K562 (cell line): Measurements from ENCODE around the gene FAM187B. TPM values are rescaled to one million over a fixed set of nuclear protein-coding genes. Genes with fewer than 3 reads are reported as not detected.

Experiments used
- FOSL1 ChIP-seq: fragments of 200-800 bp; sonication (Bioruptor generic); conservative IDR thresholded peaks from 2 replicates; pipeline ENCODE4 v1.6.1; 2016; ENCODE audit warnings: missing genetic modification characterization, missing compliant biosample characterization
- HLTF ChIP-seq: fragments of 450-650 bp; IDR thresholded peaks from 2 replicates; pipeline ENCODE4 v1.6.1; 2016
- HMG20A ChIP-seq: fragments of 450-650 bp; formaldehyde crosslinking; conservative IDR thresholded peaks from 2 replicates; pipeline ENCODE4 v1.4.0; 2020; ENCODE audit warnings: mild to moderate bottlenecking, mixed read lengths
- MEIS2 ChIP-seq: fragments of 450-650 bp; IDR thresholded peaks from 2 replicates; pipeline ENCODE4 v1.6.1; 2014; ENCODE audit warnings: mild to moderate bottlenecking; ENCODE audit not compliant: partially characterized antibody
- POLR2A ChIP-seq: fragments of 450-650 bp; conservative IDR thresholded peaks from 2 replicates; pipeline ENCODE4 v1.6.1; 2016
- polyA plus RNA-seq, 8 experiments: library from polyadenylated mRNA; depleted of rRNA in 4 of 8; stranded (reverse) in 5 of 8; unstranded in 3 of 8; fragments of >200 nt; fragmentation: Nextera tagmentation in 2 of 8; fragmentation: Illumina TruSeq in 1 of 8; extraction: Ambion mirVana in 2 of 8; extraction: Trizol in 1 of 8; gene quantifications; 2 replicates each; pipeline versions ENCODE4 v1.2.1 to v1.2.3, GENCODE V29; 2011 to 2014; ENCODE audit warnings: inconsistent platforms in 1 of 8, missing spikeins in 1 of 8
- total RNA-seq, 7 experiments: library from RNA; depleted of rRNA in 6 of 7; stranded (reverse); fragments of >200 nt in 6 of 7; fragmentation: Illumina TruSeq in 2 of 7; extraction: Trizol in 2 of 7; gene quantifications; 2 replicates each; pipeline versions ENCODE4 v1.2.1 to v1.2.3, GENCODE V29; 2011 to 2021; ENCODE audit warnings: low replicate concordance in 1 of 7
- TF ChIP-seq, protein P1 (sequence below): fragments of 200-400 bp; formaldehyde crosslinking; IDR thresholded peaks from 2 replicates; pipeline ENCODE4 v1.6.1; 2017; ENCODE audit warnings: mild to moderate bottlenecking, low read depth, low read length, moderate library complexity
- TF ChIP-seq, protein P2 (sequence below), 2 experiments: fragments of 450-650 bp; IDR thresholded peaks; 2 replicates each; pipeline ENCODE4 v1.6.1; 2016
- TF ChIP-seq, protein P3 (sequence below): fragments of 450-650 bp; IDR thresholded peaks from 2 replicates; pipeline ENCODE4 v1.6.1; 2016; ENCODE audit warnings: mild to moderate bottlenecking, moderate library complexity
- TF ChIP-seq, protein P4 (sequence below): sonication (generic); formaldehyde crosslinking; IDR thresholded peaks from 2 replicates; pipeline ENCODE4 v1.8.1; 2023; ENCODE audit warnings: mild to moderate bottlenecking, missing genetic modification reagents

Gene FAM187B
- total and polyA plus RNA-seq, 9 of the 15 experiments (the other 6 are each of a cell fraction or from before 2014, with no cell fraction given) = 0.04 to 0.09 TPM; not detected in 7

DNA sequence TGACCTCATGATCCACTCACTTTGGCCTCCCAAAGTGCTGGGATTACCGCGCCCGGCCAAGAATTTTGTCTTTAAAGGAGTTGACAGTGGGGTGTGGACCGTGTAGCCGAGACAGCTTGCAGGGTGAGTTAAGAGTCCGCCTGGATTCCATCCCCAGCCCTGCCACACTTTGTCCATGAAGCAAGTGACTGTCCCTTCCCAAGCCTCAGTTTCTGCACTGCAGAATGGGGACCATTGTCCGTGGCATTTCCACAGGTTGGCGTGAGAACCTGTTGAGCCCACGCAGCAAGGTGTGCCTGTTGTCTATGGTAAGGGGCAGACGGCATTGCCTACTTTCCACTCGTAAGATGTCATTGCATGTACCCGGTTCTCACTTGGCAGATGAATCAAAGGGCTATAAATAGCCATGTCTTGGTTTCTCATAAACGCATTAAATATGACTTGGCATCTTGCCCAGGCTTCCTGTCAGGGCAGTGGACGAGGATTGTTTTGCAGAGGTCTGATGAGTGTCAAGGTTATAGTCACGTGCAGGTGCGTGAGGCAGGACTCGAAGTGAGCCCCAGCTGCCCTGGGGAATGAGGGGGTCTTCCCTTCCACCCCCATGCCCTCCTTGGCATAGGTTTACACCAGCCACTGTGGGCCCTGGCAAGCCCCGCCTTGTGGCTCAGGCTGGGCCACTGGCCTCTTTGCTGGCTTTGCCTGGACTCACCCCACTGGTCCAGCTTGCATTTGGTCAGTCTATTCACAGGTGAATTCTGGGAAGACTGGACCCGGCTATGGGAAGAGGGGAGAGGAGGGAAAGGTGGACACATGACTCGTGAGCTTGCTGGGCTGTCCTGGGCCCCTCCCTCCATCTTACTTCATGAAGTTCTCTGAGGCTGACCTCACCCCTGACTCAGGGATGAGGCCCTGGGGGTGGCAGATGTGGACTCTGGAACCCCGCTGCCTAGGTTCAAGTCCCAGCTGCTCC, 14.6 kb downstream of the FAM187B start (continued):
- no peak for TF ChIP-seq HLTF
- TF ChIP-seq, protein P1, sequence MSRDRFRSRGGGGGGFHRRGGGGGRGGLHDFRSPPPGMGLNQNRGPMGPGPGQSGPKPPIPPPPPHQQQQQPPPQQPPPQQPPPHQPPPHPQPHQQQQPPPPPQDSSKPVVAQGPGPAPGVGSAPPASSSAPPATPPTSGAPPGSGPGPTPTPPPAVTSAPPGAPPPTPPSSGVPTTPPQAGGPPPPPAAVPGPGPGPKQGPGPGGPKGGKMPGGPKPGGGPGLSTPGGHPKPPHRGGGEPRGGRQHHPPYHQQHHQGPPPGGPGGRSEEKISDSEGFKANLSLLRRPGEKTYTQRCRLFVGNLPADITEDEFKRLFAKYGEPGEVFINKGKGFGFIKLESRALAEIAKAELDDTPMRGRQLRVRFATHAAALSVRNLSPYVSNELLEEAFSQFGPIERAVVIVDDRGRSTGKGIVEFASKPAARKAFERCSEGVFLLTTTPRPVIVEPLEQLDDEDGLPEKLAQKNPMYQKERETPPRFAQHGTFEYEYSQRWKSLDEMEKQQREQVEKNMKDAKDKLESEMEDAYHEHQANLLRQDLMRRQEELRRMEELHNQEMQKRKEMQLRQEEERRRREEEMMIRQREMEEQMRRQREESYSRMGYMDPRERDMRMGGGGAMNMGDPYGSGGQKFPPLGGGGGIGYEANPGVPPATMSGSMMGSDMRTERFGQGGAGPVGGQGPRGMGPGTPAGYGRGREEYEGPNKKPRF = no peak
- TF ChIP-seq, protein P2, sequence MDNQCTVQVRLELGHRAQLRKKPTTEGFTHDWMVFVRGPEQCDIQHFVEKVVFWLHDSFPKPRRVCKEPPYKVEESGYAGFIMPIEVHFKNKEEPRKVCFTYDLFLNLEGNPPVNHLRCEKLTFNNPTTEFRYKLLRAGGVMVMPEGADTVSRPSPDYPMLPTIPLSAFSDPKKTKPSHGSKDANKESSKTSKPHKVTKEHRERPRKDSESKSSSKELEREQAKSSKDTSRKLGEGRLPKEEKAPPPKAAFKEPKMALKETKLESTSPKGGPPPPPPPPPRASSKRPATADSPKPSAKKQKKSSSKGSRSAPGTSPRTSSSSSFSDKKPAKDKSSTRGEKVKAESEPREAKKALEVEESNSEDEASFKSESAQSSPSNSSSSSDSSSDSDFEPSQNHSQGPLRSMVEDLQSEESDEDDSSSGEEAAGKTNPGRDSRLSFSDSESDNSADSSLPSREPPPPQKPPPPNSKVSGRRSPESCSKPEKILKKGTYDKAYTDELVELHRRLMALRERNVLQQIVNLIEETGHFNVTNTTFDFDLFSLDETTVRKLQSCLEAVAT (IDR thresholded peaks at IDR 0.05) = no peak
- peak; percentile 37 for TF ChIP-seq MEIS2
- TF ChIP-seq, protein P3, sequence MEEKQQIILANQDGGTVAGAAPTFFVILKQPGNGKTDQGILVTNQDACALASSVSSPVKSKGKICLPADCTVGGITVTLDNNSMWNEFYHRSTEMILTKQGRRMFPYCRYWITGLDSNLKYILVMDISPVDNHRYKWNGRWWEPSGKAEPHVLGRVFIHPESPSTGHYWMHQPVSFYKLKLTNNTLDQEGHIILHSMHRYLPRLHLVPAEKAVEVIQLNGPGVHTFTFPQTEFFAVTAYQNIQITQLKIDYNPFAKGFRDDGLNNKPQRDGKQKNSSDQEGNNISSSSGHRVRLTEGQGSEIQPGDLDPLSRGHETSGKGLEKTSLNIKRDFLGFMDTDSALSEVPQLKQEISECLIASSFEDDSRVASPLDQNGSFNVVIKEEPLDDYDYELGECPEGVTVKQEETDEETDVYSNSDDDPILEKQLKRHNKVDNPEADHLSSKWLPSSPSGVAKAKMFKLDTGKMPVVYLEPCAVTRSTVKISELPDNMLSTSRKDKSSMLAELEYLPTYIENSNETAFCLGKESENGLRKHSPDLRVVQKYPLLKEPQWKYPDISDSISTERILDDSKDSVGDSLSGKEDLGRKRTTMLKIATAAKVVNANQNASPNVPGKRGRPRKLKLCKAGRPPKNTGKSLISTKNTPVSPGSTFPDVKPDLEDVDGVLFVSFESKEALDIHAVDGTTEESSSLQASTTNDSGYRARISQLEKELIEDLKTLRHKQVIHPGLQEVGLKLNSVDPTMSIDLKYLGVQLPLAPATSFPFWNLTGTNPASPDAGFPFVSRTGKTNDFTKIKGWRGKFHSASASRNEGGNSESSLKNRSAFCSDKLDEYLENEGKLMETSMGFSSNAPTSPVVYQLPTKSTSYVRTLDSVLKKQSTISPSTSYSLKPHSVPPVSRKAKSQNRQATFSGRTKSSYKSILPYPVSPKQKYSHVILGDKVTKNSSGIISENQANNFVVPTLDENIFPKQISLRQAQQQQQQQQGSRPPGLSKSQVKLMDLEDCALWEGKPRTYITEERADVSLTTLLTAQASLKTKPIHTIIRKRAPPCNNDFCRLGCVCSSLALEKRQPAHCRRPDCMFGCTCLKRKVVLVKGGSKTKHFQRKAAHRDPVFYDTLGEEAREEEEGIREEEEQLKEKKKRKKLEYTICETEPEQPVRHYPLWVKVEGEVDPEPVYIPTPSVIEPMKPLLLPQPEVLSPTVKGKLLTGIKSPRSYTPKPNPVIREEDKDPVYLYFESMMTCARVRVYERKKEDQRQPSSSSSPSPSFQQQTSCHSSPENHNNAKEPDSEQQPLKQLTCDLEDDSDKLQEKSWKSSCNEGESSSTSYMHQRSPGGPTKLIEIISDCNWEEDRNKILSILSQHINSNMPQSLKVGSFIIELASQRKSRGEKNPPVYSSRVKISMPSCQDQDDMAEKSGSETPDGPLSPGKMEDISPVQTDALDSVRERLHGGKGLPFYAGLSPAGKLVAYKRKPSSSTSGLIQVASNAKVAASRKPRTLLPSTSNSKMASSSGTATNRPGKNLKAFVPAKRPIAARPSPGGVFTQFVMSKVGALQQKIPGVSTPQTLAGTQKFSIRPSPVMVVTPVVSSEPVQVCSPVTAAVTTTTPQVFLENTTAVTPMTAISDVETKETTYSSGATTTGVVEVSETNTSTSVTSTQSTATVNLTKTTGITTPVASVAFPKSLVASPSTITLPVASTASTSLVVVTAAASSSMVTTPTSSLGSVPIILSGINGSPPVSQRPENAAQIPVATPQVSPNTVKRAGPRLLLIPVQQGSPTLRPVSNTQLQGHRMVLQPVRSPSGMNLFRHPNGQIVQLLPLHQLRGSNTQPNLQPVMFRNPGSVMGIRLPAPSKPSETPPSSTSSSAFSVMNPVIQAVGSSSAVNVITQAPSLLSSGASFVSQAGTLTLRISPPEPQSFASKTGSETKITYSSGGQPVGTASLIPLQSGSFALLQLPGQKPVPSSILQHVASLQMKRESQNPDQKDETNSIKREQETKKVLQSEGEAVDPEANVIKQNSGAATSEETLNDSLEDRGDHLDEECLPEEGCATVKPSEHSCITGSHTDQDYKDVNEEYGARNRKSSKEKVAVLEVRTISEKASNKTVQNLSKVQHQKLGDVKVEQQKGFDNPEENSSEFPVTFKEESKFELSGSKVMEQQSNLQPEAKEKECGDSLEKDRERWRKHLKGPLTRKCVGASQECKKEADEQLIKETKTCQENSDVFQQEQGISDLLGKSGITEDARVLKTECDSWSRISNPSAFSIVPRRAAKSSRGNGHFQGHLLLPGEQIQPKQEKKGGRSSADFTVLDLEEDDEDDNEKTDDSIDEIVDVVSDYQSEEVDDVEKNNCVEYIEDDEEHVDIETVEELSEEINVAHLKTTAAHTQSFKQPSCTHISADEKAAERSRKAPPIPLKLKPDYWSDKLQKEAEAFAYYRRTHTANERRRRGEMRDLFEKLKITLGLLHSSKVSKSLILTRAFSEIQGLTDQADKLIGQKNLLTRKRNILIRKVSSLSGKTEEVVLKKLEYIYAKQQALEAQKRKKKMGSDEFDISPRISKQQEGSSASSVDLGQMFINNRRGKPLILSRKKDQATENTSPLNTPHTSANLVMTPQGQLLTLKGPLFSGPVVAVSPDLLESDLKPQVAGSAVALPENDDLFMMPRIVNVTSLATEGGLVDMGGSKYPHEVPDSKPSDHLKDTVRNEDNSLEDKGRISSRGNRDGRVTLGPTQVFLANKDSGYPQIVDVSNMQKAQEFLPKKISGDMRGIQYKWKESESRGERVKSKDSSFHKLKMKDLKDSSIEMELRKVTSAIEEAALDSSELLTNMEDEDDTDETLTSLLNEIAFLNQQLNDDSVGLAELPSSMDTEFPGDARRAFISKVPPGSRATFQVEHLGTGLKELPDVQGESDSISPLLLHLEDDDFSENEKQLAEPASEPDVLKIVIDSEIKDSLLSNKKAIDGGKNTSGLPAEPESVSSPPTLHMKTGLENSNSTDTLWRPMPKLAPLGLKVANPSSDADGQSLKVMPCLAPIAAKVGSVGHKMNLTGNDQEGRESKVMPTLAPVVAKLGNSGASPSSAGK = peak; percentile 37
- TF ChIP-seq, protein P4, sequence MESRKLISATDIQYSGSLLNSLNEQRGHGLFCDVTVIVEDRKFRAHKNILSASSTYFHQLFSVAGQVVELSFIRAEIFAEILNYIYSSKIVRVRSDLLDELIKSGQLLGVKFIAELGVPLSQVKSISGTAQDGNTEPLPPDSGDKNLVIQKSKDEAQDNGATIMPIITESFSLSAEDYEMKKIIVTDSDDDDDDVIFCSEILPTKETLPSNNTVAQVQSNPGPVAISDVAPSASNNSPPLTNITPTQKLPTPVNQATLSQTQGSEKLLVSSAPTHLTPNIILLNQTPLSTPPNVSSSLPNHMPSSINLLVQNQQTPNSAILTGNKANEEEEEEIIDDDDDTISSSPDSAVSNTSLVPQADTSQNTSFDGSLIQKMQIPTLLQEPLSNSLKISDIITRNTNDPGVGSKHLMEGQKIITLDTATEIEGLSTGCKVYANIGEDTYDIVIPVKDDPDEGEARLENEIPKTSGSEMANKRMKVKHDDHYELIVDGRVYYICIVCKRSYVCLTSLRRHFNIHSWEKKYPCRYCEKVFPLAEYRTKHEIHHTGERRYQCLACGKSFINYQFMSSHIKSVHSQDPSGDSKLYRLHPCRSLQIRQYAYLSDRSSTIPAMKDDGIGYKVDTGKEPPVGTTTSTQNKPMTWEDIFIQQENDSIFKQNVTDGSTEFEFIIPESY (CRISPR knock-in tag) = no peak
- no peak for TF ChIP-seq POLR2A
- 0 out of 2 replicates have a peak, but pooled peaks have one; percentile 26 for TF ChIP-seq FOSL1 (tag)
- TF ChIP-seq HMG20A (CRISPR knock-in tag) = no peak
